Measurements from ENCODE around the gene ONECUT3. TPM values are rescaled to one million over a fixed set of nuclear protein-coding genes. Genes with fewer than 3 reads are reported as not detected.

Gene ONECUT3
- total RNA-seq, 2 donors from 2014 or later: 0.42 TPM; not detected in 1

GRCh38 chr19:1805401-1806183 is 52.3 kb downstream of the ONECUT3 start:
- no peak overlapping the region for H3K4me3 ChIP-seq

DNA sequence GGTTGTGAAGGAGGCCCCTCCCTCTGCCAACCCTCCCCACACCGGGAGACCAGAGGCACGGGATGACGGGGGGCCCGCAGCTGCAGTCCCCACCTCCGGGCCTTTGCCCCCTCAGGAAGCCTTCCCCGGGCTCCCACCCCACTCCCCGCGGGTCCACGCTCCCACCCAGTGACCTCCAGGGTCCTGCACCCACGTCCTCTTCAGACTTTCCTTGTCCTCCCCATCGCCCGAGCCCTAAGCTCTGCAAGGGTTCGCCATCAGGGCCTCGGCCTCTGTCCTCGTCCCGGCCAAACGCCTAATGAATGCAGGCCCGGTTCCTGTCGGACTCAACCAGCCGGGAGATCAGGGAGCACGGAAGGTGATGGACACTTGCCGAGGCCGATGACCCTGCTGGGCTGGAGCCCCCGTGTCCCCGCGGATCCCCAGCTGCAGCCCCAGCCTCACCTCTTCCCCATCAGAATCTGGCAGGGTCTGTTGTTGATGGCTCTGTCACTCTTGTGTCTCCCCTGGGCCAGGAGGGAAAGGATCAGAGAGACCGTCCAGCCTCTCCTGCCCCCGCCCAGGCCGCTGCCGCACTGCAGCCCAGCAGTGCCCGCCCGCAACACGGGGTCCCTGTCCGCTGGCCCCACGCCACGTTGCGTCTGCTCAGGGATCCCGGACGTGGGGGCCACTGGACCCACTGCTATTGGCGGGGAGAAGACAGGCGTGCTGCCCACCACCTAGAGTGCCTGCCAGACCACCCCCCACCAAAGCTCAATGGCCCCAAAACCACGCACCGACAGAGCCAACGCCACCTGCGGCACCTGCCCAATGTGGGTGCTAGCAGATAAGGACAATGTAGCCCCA is 53.1 kb downstream of the ONECUT3 start:
- Histone ChIP-seq H3K4me1 (ENCODE audit: control insufficient read depth in 1 of 2, low read depth in 2 of 2) (peaks cover 0 to 2% of the 10 kb centered on the region in 2 donors), H3K4me3 (no peak overlapping the region), H3K9me3 (no peaks in the 10 kb centered on the region), H3K27ac (no peak overlapping the region), H3K27me3 (replicated peaks; ENCODE audit: insufficient read depth) (no peaks in the 10 kb centered on the region), H3K36me3 (no peaks in the 10 kb centered on the region)
- ATAC-seq (ENCODE audit: insufficient number of reproducible peaks, low FRiP score, low read depth) (no peak), DNase-seq (ENCODE audit: low spot score) (no peak)
- TF ChIP-seq, protein P1, sequence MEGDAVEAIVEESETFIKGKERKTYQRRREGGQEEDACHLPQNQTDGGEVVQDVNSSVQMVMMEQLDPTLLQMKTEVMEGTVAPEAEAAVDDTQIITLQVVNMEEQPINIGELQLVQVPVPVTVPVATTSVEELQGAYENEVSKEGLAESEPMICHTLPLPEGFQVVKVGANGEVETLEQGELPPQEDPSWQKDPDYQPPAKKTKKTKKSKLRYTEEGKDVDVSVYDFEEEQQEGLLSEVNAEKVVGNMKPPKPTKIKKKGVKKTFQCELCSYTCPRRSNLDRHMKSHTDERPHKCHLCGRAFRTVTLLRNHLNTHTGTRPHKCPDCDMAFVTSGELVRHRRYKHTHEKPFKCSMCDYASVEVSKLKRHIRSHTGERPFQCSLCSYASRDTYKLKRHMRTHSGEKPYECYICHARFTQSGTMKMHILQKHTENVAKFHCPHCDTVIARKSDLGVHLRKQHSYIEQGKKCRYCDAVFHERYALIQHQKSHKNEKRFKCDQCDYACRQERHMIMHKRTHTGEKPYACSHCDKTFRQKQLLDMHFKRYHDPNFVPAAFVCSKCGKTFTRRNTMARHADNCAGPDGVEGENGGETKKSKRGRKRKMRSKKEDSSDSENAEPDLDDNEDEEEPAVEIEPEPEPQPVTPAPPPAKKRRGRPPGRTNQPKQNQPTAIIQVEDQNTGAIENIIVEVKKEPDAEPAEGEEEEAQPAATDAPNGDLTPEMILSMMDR (IDR thresholded peaks at IDR 0.05): no peak

More at GRCh38 chr19:1805401-1806183, 52.3 kb downstream of the ONECUT3 start:
- H3K9me3 ChIP-seq: no peaks in the 10 kb centered on the region
- no peaks in the 10 kb centered on the region for H3K27me3 ChIP-seq (replicated peaks; ENCODE audit: insufficient read depth)
- H3K4me1 ChIP-seq (ENCODE audit: control insufficient read depth in 1 of 2, low read depth in 2 of 2): no peaks in the 10 kb centered on the region
- DNase-seq (ENCODE audit: low spot score): no peak
- ATAC-seq (ENCODE audit: insufficient number of reproducible peaks, low FRiP score, low read depth): no peak
- no peak overlapping the region for H3K27ac ChIP-seq
- no peaks in the 10 kb centered on the region for H3K36me3 ChIP-seq
- TF ChIP-seq, protein P1 (IDR thresholded peaks at IDR 0.05): no peak

GRCh38 chr19:1807030-1807694 is 53.9 kb downstream of the ONECUT3 start:
- ATAC-seq (ENCODE audit: insufficient number of reproducible peaks, low FRiP score, low read depth): no peak
- Histone ChIP-seq H3K27ac (no peak overlapping the region), H3K27me3 (replicated peaks; ENCODE audit: insufficient read depth) (no peaks in the 10 kb centered on the region), H3K9me3 (no peaks in the 10 kb centered on the region), H3K36me3 (no peaks in the 10 kb centered on the region), H3K4me3 (no peak overlapping the region), H3K4me1 (ENCODE audit: control insufficient read depth in 1 of 2, low read depth in 2 of 2) (peaks cover 4 to 8% of the 10 kb centered on the region in 2 donors)
- DNase-seq (ENCODE audit: low spot score): no peak
- TF ChIP-seq, protein P1 (IDR thresholded peaks at IDR 0.05): no peak

DNA sequence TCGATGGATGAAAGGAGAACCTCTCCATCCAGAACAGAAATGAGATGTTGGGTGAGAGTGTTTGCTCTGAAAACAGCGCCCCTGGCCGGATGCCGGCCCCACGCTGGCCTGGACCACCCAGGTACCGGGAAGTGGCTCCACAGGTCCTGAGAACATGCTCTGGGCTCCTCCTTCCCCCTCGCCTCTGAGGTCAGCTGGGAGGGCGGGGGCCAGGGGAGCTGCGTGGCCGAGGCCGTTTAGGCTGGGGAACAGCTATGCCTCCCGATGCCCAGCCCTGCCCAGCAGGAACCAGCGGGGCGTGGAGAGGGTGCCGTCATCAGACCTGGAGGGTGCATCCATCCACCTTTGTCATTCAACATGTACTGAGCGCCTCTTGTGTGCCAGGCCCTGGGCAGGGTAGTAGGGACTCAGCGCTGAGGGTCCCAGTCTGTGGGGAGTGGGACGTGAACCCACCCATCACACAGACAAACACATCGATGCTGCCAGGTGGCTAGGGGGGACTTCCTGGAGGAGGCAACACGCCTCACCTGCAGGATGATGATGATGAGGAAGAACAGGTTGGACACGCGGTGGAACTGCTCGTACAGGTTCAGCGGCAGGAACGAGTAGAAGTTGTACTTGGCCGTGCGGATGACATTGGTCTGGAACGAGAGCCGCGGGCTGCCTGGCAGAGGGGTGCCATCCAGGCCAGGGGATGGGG is 54.5 kb downstream of the ONECUT3 start:
- ATAC-seq (ENCODE audit: insufficient number of reproducible peaks, low FRiP score, low read depth): no peak
- Histone ChIP-seq H3K27ac (no peak overlapping the region), H3K36me3 (no peaks in the 10 kb centered on the region), H3K4me1 (ENCODE audit: control insufficient read depth in 1 of 2, low read depth in 2 of 2) (peaks cover 4 to 11% of the 10 kb centered on the region in 2 donors), H3K9me3 (no peaks in the 10 kb centered on the region), H3K4me3 (no peak overlapping the region), H3K27me3 (replicated peaks; ENCODE audit: insufficient read depth) (no peaks in the 10 kb centered on the region)
- TF ChIP-seq, protein P1 (IDR thresholded peaks at IDR 0.05): no peak
- no peak for DNase-seq (ENCODE audit: low spot score)
